GM21390 (cell line): ENCODE measurements around the gene MED10.
A peak's percentile ranks its signal among the peaks of the same experiment; 100 is the strongest.

Experiments
- ATAC-seq: cut with Tn5 transposase; IDR thresholded peaks from one replicate; pipeline ENCODE4 v1.9.1; 2021; ENCODE audit not compliant: unreplicated experiment

Gene MED10

GRCh38 chr5:6377905-6378765 lies at the start of gene MED10:
MED10 (minus strand) TSS chr5:6378547; CDS start chr5:6378483, 64 bp downstream.
- peak; percentile 97 for ATAC-seq

- ATAC-seq, result no peak
These were observed 49.3 kb upstream of the MED10 start for GRCh38 chr5:6427694-6428093.

- ATAC-seq, result no peak
These were observed 46.4 kb upstream of the MED10 start for GRCh38 chr5:6424700-6425099.

GRCh38 chr5:6424110-6424659 lies 45.8 kb upstream of the MED10 start:
- ATAC-seq, result no peak

GRCh38 chr5:6423327-6424109 lies 45.2 kb upstream of the MED10 start:
- no peak for ATAC-seq

GRCh38 chr5:6419340-6419852 lies 41.0 kb upstream of the MED10 start:
- no peak for ATAC-seq

- no peak for ATAC-seq
These were observed 40.4 kb upstream of the MED10 start for GRCh38 chr5:6418679-6419276.

- no peak for ATAC-seq
These were observed 39.3 kb upstream of the MED10 start for GRCh38 chr5:6417657-6418056.

GRCh38 chr5:6412811-6413210 lies 34.5 kb upstream of the MED10 start:
- no peak for ATAC-seq

GRCh38 chr5:6411141-6411540 lies 32.8 kb upstream of the MED10 start:
- ATAC-seq, result no peak

- no peak for ATAC-seq
These were observed 32.1 kb upstream of the MED10 start for GRCh38 chr5:6410421-6410820.

GRCh38 chr5:6408627-6409446 lies 30.5 kb upstream of the MED10 start:
- ATAC-seq, result no peak

GRCh38 chr5:6408260-6408596 lies 29.9 kb upstream of the MED10 start:
- ATAC-seq, result no peak

- no peak for ATAC-seq
These were observed 29.4 kb upstream of the MED10 start for GRCh38 chr5:6407558-6408259.

GRCh38 chr5:6405591-6405990 lies 27.2 kb upstream of the MED10 start:
- ATAC-seq, result no peak

- no peak for ATAC-seq
These were observed 25.8 kb upstream of the MED10 start for GRCh38 chr5:6404129-6404528.

GRCh38 chr5:6403416-6403815 lies 25.1 kb upstream of the MED10 start:
- no peak for ATAC-seq

- ATAC-seq, result no peak
These were observed 24.6 kb upstream of the MED10 start for GRCh38 chr5:6402939-6403338.

- no peak for ATAC-seq
These were observed 23.1 kb upstream of the MED10 start for GRCh38 chr5:6401410-6401809.
